HG03280 (cell line): ENCODE data around the gene MAF.

Experiments
- ATAC-seq: cut with Tn5 transposase; IDR thresholded peaks from one replicate; pipeline ENCODE4 v1.9.1; 2021; ENCODE audit warnings: mild to moderate bottlenecking, moderate library complexity; ENCODE audit not compliant: unreplicated experiment

The MAF gene

DNA sequence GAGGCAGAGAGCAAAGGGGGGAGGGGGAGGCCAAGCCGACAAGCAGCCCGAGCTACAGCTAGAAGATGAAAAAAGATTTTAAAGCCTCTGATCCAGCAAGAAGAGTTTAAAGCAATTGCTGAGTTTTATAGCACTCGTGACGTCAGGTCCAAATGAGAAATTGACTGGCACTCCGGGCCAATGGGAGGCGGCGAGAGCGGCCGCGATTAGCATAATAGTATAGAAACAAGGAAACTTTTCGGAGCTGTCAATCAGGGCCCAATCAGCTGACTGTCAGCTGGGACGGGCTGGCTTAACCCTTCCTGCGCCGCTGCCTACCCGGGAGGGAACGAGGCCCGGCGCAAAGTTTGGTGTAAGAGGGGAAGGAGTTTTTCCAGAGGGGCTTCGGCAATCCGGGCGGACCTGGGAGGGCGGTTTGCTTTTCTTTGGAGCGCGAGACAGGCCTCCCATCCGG is at the start of gene MAF:
MAF (minus strand) TSS at position 100 of the 454 bp plus-strand sequence. CDS start 835 bp downstream, outside the sequence.
- ATAC-seq = peak; percentile 58

DNA sequence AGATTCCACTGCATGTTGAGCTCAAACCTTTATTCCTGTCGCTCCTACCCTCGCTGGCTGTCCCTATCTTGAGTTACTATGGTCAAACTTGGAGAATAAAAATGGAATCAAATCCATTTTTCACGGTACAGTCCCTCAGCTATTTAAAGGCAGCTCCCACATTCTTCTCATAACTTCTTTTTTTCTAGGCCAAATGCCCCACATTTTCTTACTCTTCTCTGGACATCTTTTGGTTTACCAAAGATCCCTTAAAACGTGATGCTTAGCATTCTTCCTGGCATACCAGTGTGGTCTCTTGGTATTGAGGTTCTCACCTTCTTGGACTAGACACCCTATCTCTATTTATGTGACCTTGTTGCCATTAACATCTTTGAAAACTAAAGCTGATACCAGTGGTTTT is 48.3 kb upstream of the MAF start:
- no peak for ATAC-seq

DNA sequence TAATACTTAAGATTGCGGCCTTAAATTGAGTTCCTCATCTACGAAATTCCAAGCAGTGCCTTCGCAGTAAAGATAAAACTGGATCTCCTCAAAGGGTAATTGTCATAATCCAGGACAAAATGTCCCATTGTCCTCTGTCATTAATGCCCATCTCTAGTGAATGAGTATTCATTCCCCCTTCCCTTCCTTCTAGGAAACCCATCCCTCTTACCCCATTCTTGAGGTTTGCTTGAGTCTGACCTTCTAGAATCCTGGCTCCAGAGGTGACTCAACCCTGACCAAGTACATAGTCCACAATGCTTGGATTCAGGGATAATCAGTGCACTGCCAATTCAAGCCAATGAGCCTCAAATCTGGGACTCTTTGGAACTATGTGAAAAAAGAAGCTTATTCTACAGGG is 47.0 kb upstream of the MAF start:
- ATAC-seq = no peak

- no peak for ATAC-seq
Observed at GRCh38 chr16:79645701-79646100, 45.2 kb upstream of the MAF start.

DNA sequence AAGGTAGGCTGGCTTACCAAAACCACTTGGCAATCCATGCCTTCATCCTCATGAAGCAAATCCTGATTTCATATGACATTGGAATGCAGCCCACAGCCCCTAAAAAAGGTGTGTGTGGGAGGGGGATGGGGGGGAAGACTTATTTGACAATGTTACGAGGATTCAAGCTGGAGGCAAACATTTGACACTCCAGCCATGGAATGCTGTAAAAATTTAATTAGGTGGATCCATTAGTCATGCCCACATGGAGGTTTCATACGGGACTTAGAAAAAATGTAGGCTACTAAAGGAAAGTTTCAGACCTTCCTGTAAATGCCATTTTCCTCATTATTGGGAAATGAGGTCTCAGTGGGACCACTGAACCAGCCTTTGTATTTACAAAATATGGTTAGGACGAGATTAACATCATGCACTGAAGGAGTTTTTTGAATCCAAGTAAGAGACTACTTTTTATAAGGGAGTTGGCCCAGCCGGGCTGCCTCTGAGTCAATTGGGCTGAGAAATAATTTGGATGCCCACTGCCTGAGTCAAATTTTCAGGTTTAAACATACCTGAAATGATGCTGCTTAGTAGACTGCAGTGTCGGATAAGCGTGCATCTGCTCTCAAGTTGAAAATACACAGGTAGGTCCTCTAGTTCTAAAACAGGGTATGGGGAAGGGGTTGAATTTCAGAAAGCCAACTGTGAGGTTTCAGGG is 44.6 kb upstream of the MAF start:
- no peak for ATAC-seq

GRCh38 chr16:79642652-79643051 is 42.1 kb upstream of the MAF start:
- ATAC-seq = no peak

GRCh38 chr16:79640513-79641360 is 40.2 kb upstream of the MAF start:
- no peak for ATAC-seq

- peak; percentile 71 for ATAC-seq
Observed at GRCh38 chr16:79639576-79640311, 39.2 kb upstream of the MAF start.

DNA sequence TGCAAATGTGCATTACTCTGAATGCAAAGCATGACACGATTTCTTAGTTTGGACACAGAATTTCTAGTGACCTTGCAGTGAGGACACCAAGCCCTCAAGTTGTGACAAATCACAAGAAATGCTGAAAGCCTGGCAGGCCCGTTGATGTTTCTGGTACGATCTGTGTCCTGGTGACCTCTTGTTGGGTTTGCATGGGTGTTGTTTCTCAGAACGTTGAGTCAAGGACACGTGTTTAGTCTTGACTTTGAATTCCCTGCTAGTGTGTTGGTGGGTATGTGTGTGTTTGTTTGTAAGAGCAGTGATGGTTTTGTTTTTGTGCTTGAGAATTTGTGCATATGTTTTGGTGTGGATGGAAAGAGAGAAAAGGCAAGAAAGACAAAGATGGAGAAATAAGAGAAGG is 37.8 kb upstream of the MAF start:
- no peak for ATAC-seq

- no peak for ATAC-seq
Observed at GRCh38 chr16:79635488-79635887, 35.0 kb upstream of the MAF start.

- no peak for ATAC-seq
Observed at GRCh38 chr16:79634298-79634697, 33.8 kb upstream of the MAF start.

- ATAC-seq = no peak
Observed at GRCh38 chr16:79632289-79632688, 31.8 kb upstream of the MAF start.

- ATAC-seq = no peak
Observed at GRCh38 chr16:79628988-79629387, 28.5 kb upstream of the MAF start.

- ATAC-seq = peak; percentile 86
Observed at GRCh38 chr16:79628501-79628975, 28.0 kb upstream of the MAF start.

GRCh38 chr16:79627092-79627491 is 26.6 kb upstream of the MAF start:
- no peak for ATAC-seq

DNA sequence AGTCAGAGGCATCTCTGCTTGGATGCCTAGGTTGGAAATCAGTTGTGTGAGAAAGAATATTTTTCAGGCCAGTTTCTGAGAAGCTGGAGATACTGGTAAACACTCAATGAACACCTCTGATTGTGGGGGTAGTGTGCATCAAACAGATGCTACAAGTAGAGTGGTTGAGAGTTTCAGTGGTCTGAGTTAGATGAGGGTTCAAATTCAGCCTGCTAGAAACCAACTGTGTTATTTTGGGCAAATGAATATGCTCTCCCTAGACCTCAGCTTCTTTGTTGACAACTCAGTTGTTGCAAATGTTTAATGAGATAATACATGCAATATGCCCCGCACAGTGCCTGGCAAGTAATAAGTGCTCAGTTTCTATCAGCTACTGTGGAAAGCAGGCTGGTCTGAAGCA is 25.2 kb upstream of the MAF start:
- no peak for ATAC-seq

- ATAC-seq = no peak
Observed at GRCh38 chr16:79623824-79624223, 23.3 kb upstream of the MAF start.

DNA sequence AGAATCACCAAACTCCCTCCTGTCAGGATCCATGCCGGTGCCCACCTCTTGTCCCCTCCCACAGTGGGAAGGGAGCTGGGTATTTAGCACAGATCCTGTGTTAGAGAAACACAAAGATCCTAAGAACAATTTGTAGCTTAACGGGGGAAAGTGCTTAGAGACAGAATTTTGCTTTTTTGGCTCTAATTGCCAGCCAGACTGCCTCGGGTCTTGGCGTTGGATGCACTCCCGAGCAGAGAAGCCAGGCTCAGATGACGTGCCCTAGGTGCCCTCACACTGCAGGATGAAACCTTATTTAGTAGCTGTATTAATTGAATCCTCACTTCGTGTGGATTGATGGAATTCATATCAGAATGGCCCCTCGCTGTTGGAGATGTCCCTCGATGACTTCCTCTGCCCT is 22.5 kb upstream of the MAF start:
- no peak for ATAC-seq

DNA sequence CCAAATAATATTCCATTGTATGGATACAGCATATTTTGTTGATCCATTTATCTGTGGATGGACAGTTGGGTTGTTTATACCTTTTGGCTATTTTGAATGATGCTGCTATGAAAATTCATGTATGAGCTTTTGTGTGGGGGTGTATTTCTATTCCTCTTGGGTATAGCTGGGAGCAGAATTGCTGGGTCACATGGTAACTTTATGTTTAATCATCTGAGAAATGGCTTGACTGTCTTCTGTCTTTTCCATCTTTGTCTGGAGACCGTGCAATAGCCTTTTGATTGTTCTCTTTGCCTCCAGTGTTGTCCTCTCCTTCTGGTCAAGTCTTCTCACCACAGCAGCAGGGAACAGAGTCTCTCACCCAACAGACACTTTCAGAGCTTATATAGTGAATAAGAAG is 20.5 kb upstream of the MAF start:
- no peak for ATAC-seq

DNA sequence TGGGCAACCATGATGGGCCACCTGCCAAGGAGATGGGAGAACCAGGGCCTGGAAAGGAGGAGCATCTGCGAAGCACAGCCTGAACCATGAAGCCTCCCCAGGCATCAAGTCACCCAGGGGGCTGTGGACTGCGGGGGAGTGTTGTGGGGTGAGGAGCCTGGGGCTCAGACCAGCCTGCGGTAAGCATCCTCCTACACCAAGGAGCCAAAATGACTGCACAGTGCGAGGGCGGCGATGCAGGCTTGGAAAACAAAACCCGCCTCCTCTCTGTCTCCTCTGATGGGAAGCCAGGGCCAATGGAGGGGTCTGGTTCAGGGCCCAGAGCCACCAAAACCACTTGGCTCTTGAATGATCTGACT is 18.1 kb upstream of the MAF start:
- ATAC-seq = no peak

GRCh38 chr16:79618041-79618691 is 17.6 kb upstream of the MAF start:
- no peak for ATAC-seq
